NCI-H2029 treated with DMSO at 0.1 percent for 48 hours (cell line): ENCODE measurements around the gene IKZF3.

Experiments used
- DNase-seq: peaks from one replicate; lab custom pipeline; 2025; lab: John Stamatoyannopoulos, UW

The IKZF3 gene

DNA sequence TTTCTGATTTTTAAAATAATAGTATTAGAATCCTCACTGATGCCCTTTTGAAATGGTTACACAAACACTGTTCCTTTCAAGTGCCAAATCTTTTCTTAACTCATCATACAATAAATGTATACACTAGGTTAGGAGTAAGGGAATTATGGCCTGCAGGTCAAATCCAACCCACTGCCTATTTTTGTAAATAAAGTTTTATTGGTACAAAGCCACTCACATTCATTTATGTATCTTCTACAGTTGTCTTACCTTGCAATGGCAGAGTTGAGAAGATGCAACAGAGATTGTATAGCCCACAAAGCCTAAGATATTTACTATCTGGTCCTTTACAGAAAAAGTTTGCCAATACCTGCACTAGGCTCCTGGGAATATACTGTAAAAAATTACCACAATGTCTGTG lies 47.8 kb downstream of the IKZF3 start:
- DNase-seq: no peak

DNA sequence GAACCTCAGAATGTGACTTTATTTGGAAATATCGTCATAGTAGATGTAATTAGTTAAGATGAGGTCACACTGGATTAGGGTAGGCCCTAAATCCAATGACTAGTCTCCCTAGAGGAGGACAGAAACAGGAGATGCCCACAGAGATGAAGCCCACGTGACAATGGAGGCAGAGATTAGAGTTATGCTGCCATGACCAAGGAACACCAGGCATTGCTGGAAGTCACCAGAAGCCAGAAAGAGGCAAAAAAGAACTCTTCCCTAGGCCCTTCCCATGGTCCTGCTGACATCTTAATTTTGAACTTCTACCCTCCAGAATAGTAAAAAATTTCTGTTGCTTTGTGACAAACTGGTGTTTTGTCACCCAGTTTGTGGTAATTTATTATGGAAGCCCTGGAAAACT lies 49.6 kb downstream of the IKZF3 start:
- DNase-seq: no peak

DNA sequence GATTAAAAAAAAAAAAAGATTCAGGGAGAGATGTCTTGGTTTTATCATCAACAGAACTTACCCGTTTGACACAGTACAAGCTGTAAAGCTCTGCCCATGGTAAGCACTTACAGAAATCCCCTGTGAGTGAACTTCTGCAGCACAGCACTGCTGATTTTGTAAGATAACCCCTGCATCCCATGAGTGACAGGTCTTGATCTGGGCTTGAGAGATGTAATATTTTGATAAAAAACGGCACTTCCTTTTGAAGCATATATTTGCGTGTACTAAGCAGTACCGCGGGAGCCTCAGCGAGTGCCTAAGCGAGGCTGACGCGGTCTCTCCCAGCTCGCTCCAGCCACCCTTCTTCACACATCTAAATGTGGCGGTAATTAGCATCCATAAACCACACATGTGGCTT lies 50.5 kb downstream of the IKZF3 start:
- no peak for DNase-seq

DNA sequence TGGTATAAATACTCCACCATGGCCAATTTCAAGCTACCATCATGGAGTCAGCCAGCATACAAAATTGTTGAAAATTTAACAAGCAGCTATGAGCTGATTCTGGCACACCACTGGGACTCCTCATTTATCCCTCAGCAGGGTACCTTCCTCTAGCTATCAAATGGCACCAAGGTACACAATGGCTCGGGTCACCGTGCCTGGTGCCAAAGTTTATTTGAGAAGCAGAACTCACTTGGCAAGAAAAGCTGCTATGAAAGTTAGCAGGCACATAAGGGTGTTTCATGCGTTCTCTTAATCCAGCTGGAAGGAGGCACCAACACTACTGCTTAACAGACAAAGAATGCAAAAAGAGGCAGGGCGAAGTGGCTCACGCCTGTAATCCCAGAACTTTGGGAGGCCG lies 51.6 kb downstream of the IKZF3 start:
- no peak for DNase-seq

DNA sequence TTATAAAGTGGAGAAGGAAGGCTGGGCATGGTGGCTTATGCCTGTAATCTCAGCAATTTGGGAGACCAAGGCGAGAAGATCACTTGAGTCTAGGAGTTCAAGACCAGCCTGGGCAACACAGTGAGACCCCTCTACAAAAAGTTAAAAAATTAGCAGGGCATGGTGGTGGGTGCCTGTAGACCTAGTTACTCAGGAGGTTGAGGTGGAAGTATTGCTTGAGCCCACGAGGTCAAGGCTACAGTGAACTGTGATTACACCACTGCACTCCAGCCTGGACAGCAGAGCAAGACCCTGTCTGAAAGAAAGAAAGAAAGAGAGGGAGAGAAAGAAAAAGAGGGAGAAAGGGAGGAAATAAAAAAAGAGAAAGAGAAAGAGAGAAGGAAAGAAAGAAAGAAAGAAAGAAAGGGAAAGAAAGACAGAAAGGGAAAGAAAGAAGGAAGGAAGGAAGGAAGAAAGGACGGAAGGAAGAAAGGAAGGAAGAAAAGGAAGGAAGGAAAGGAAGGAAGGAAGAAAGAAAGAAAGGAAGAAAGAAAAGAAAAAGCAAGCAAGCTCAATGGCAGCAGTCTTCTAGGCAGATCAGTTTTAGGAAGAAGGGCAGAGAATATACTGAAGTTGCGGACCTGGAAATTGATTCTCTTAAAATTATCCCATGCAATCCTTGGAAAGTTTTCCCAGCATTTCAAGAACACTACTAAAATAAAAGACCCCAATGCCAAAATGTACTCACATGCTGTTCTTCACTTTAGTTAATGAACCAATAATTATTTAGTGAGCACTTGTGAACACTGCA lies 53.0 kb downstream of the IKZF3 start:
- DNase-seq: no peak

DNA sequence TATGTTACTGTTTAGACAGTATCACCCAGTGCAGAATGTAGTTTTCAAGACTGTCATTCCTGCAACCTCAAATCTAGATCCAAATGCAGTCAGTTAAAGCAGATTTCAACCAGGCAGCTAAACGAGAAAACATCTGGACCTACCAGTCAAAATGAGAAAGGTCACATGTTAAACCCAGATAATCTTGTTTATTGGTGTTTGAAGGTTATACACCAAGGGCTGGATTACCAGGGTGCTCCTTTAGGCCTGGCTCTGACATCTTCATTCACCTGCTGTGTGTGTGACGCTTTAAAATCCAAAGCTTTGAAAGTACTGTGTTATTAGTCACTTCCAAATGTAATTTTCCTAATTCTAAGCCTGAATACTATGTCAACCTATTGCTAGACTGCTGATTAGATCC lies 54.9 kb downstream of the IKZF3 start:
- DNase-seq: no peak

DNA sequence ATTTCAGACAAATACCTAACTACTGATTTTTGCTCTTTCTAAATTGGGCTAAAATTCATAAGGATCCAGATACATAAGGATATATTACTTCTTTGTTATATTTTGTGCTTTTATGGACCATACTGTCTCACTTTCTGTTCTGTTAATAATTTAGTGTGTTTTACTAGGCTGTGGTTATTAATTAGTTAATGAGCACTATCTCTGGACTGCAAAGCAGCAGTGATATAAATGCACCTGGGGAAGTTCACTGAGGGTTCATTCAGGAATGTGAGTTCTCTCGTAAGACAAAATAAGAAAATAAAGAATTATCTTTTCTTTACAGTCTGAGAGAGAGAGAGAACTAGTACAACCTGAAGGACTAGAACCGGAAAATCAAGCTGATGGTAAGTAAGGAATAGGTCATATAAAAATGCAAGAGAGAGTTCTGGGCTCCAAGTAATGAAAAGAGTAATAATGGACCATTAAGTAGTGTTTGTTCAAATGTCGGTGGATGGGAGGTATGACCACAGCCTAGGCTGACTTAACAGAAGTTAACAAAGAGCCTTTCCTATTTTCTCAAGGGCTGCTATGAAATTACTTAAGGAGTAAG lies 55.6 kb downstream of the IKZF3 start:
- DNase-seq: no peak

DNA sequence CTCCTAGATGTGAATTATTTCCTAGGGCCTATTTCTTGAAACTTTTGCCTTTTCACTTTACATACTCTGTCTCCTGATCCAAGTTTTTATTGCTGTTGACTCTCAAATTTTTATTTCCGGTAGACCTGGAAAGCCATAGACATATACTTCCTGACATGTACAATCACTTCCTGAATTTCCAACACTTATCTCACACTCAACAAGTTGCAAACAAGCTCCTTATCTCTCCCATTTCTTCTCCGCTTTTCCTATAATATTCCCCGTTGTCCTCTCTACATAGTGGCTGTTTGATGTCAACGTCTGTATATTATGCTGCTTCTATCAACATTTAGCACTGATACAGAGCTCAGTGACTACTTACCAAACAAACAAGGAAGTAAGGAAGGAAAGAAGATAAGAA lies 59.3 kb downstream of the IKZF3 start:
- no peak for DNase-seq

DNA sequence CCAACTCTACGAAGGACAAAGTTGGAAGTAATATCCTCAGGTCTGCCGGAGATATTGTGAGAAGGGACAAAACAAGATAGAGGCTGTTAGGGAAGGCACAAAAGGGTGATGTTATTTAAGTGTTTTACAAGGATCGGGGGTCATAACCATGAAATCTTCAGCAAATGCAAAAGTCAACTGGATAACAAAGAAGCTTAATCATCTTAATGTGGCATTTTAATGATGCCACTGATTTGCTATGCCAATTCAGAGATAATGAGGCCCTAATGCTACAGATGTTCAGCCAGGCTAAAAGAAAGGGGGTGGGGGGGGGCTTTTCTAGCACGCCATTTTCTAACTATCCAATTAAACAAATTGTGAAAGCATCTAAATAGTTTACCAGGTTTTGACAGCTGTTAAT lies 63.1 kb downstream of the IKZF3 start:
- no peak for DNase-seq

DNA sequence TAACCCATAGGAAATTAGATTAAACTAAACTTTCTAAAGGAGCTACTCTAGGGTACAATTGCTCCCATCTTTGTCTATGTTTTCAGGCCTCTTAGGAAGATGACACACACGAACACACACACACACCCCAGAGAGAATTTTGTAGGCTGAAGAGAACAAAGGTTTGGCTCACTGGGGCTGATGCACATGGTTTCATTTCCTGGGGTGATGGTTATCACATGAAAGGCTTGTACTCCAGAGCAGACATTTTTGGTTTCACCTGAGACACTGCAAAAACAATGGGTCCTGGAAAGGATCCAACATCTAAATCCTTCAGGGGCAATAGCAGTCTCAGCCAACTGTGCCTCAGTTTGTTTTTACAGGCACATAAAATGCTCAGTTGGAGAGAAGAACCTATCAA lies 63.6 kb downstream of the IKZF3 start:
- peak; percentile 18 for DNase-seq

DNA sequence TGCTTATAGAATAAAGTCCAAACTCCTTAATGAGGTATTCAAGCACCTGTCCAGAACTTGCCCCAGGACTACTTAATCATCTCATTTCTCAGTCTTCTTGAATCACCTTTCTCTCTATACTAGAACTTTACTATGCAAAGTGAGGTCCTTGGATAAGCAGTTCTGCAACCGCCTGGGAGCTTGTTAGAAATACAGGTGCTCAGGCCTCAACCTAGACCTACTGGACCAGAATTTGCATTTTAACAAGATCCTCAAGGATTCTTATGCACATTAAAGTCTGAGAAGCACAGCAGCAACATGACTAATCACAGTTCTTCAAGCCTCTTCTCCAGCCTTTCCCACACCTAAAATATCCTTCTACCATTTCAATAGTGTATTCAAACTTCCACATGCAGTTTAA lies 64.7 kb downstream of the IKZF3 start:
- DNase-seq: no peak

DNA sequence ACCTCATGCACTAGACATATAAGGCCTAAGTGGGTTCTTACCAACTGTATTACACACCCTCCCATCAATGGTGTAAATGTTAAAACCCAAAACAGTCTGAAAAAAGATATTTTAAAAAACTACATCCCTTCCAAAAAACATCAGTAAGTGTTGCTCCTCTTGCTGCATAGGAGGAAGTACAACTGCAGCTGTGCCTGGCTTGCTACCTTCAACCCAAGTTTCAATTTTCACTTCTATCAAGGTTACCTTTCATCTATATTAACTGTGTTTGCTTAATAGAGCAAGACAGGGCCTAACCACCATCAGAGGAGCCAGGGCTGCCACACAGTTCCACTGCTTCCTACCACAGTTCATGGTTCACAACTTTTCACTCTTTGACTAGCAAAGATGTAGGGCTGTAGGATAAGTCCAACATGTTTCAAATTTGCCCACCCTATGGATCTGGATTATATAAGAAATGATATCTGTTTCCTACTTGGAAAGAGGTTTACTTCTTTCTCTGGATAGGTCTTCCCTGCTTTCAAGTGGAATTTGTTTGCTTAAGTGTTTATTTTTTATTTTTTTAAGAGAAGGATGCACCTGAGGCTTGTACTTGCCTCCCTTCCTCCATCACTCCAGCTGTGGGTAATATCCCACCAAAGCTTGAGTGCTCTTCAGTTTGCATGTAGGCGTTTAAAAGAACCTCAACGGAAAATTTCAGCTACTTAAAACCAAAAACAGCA lies 69.7 kb downstream of the IKZF3 start:
- DNase-seq: no peak

DNA sequence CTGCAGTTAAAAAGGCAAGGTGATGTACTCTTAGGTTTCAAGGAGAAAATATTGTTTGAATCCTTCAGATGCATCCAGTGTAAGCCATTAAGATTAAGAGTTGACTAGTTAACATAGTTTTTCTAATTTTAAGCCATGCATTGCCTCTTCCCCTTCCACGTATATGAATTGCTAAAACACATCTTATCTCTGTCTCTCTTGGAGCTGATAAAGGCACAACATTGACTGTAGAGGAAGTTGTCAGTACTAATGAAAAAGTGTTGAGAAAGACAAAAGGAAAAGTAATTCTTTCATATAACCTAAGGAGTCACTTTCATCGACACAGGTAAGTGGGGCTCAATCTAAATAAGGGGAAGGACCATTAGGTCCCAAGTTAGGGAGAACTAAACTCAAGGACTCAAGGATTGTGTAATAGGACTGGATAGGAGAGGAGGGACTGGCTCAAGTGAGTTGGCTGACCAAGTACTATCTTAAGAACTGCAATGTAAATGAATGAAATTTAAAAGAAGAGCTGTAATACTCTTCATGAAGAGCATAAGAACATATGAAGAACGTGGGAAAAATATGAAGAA lies 70.7 kb downstream of the IKZF3 start:
- no peak for DNase-seq

DNA sequence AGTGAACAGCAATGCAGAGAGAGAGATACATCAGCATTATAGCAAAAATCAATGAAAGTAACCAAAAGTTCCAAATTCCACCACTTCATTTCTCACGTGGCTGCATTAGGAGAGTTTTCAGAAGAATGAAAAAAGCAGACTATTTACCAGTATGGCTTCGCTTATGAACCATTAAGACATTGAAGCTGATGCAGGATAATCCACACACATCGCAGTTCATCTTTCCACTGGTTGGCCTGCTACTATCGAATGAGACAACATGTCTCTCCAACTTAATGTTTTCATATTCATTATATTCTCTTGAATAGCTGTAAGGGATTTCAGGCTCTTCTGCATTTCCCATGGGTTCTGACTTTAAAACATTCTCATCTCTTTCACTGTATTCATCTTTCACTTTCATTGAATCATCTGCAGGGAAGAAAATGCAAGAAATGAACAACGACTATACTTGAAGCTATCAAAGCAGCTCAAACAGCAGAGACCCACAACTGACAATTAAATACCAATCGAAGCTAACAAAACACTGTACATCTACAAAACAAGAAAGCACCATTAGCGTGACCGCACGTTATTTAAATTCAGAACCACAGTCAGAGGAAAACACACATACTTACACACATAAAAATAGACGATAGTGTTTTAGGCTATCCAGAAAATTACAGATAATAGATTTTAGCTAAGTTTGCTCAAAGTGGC lies 71.4 kb downstream of the IKZF3 start:
- no peak for DNase-seq

DNA sequence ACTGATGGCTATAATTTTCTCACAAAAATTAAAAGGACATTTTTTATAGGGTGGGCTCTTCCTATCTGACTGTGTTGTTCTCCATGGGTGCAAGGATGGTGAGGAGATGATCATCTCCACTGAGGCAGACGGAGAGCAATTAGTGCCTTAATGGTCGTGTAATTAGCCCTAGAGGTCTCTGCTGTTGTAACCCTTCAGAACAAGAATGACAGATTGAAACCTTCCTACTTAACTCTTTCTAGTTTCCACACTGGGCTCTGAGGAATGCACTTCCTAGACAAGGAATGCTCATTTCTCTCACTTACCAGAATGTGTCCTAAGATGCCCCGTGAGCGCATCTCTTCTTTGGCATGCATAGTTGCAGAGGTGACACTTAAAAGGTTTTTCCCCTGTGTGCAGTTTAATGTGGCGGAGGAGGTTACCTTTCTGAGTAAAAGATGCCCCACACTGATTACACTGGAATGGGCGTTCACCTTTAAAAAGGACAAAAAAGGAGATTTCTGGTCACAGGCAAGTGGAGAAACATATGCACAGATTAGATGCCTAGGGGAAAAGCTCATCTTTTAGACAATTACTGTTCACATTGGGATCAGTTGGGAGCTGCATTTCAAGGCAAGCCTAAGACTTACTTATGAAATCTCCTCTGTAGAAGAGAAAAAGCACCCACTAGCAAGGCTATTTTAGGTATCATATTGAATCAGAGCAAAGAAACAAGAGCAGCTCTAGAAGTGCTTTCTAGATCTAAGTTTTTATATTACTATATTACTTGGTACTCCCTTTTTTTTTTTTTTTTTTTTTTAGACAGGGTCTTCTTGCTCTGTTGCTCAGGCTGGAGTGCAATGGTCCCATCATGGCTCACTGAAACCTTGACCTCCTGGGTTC lies 72.8 kb downstream of the IKZF3 start:
- no peak for DNase-seq

DNA sequence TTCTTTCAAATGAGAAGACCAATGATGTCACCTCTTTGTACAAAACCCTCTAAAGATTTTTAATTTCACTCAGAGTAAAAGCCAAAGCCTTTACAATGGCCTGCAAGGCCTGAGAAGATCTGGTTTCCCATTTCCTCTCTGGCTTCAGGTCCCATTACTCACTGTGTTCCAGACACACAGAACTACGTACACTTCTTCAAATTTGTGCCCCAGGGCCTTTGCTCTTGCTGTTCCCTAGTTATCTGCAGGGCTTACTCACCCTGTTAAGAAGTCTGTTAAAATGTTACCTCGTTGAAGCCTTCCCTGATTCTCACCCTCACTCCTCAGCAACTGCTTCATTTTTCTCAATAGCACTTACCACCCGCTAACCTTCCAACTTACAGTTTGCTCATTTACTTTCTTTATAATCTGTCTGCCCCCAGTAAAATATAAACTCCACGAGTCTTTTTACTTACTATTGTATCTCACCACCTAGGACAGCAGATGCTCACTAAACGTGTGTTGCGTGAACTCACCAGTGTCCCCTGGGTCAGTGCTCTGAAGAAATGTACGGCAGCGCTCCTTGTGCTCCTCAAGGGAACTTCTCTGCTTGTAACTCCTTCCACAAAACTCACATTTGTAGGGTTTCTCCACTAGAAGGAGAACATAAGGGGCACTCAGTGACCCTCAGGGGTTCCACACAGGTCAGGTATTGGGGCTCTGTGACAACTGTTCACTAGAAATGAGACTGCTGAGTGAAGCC lies 76.2 kb downstream of the IKZF3 start:
- DNase-seq: no peak

DNA sequence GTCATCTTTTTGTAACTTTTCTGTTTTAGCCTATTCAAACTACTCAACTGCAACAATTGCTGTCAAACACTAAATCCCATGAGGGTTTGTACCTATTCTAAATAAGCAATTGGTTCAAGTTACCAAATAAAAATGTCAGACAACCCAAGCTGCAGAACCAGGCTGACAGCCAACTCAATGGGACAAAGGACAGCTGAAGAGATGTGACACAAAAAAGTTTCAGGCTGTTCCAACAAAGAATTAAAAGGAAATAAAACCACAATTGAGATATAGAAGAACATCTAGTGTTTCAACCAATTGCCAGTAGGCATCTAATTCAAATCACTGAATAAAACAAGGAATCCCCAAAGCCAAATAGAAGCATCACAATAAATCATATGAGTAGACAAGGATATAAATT lies 77.1 kb downstream of the IKZF3 start:
- peak; percentile 3 for DNase-seq

DNA sequence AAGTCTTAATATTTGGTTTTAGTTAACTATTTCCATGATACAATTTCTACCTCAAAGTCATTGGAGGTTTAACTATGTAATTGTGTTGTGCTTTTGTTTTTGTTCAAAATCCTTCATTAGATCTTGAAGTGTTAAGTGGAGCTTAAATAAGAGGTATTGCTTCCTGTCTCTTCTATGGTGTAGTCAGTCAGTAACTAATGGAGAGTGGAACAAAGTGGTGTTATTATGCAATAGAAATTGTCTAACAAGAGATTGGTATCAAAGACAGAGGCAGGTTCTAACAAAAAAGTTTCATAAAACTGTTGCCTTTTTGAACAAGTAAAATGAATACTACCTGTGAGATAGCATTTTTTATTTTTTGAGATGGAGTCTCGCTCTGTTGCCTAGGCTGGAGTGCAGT lies 81.1 kb downstream of the IKZF3 start:
- DNase-seq: no peak

DNA sequence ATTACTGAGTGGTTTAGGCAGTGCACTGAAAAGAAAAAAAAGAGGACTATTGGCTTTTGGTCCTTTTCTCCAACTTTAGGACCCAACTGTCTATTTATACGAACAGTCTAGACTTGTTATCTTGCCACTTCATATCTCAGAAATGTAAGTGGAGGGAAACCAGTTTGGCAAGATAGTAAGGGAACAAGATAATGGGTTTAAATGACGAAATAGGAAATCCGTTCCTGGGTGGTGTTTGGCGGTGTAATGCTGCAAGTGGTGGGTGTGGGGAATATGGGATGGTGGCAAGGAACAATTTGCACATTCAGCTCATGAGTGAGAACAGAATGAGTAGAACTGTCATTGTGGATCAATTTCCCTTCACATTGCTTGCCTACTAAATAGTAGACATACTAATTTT lies 81.6 kb downstream of the IKZF3 start:
- DNase-seq: no peak

DNA sequence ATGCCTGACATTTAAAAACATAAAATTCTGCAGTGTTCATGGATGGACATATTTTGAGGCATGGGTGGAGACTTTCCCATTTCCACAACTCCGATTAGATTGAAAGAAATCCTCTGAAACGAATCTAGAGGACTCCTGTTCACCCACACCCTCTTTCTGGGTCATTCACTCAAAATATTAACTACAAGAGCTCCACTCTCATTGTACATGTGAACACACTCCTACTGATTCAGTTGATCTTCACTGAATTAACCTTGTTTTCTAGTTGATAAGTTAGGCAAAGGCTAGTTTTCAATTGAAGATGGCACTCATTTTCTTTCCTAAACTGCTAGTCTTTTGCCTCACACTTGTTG lies 82.3 kb downstream of the IKZF3 start:
- no peak for DNase-seq
